Fibroblast of peridontal ligament (primary cell): ENCODE results near the gene PARP1.

ENCODE experiments used
- DNase-seq: peaks from one replicate; pipeline ENCODE4 v3.0.0-alpha.2; 2010; ENCODE audit errors: extremely low read depth

PARP1 gene

DNA sequence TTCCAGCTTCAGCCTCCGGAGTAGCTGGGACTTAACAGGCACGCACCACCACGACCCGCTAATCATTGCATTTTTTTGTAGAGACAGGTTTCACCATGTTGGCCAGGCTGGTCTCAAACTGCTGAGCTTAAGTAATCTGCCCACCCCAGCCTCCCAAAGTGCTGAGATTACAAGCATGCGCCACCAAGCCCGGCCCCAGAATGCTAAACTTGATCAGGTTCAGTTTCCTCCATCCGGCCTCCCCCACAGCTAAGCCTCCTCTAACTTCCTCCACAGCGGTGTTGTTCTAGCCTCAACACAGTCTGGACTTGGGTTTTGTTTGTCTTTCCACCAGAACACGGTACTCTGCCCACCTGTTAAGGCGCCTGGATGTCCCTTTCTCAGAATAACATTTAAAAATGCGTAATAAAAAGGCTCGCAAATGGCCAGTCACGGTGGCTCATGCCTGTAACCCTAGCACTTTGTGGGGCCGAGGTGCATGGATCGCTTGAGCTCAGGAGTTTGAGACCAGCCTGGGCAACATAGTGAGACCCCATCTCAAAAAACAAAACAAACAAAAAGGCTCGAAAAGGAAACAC is 2.4 kb downstream of the PARP1 start:
- no peak for DNase-seq

DNA sequence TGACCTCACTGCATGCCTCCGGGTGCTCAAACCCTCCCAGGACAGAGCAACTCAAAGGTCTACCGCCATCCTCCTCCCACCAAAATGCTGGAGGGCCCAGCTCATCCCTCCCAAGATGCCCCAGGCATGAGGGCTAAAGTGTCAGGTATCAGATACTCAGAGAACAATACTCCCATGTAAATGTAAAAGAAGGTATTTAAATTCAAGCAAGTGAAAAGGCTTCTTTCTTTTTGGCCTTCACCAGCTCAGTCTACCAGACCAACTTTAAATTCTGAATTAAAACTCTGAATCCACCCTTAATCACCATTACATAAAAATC is 3.0 kb downstream of the PARP1 start:
- no peak for DNase-seq

DNA sequence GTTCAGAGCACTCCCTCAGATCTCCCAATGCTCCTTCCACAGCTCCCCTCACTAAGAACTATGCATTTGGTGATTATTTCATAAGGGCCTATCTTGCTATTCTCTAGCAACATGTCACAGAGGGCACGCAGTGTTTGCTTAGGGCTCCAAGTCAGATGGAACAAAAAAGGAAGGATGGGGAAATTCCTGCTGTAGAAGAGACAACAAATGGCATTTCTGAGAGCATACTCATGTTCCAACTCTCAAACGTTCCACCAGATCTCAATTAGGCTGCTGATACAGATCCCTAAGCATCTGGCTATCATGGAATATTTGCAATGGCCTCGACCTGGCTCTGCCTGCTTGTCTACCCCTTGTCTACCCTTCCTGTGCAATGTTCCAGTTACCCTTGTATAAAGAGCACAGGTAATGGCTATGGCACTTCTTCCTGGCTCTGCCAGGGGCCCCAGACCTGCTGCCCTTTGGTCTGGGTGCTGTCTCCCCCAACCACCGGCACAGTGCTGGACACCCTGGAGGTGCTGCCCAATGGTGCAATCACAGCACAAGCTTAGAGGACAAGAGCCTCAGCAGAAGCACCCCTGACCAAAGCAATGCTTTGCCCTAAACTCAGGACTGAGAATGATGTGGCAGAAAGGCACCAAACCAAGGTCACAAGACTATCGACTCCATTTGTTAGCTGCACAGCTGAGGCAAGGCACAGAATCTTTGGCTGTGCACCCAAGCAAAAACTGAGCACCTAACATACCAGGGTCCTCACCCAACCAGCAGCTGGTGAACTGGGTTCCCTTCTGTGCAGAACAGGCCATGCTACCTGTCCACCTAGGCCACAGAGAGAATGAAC is 3.6 kb downstream of the PARP1 start:
- DNase-seq, result peak; percentile 52

DNA sequence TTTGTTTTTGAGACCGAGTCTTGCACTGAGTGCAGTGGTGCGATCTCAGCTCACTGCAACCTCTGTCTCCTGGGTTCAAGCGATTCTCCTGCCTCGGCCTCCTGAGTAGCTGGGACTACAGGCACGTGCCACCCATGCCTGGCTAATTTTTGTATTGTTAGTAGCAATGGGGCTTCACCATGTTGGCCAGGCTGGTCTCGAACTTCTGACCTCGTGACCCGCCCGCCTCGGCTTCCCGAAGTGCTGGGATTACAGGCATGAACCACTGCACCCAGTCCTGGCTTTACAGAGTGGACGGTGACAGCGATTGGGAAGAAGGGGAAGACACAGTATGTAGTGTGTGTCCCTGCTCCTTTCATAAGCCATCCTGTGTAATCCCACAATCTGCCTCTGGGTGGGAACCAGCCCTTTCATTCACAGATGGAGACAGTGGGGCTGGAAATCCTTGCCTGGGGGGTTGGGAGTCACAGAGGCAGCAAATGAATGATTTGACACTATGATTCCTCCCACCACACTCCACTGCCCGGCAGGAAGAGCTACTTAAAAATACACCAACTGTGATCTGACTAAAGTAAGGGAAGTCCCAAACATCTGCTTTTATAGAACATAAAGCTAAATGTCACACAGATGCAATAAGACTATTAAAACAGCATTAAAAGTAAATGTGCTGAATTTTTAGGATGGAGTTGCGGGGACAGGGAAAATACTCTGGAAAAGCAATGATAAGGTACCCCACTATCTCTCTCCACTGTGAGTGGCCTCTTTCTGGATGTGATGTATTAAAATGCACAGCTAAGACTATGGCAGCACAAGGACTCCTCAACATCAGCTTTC is 4.5 kb downstream of the PARP1 start:
- DNase-seq, result peak; percentile 13

DNA sequence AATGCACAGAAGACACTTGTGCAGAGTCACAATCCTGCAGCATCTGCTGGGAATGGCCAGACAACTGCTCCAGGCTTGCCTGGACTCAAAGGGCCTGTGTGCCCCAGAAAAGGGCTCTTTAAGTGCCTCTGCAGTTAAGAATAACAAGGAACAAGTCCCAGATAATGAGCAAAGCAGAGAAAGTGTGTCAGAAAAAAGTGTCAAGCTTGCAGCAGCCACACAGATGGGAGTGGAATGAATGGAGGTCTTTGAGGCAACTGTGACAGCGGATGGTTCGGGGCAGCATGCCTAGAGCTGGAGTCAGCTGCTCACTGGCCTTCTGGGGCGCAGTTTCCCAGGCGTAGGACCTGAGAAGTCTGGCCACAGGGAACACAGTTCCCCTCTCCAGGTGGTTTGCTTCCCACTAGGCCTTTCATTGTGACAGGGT is 5.1 kb downstream of the PARP1 start:
- DNase-seq, result no peak

DNA sequence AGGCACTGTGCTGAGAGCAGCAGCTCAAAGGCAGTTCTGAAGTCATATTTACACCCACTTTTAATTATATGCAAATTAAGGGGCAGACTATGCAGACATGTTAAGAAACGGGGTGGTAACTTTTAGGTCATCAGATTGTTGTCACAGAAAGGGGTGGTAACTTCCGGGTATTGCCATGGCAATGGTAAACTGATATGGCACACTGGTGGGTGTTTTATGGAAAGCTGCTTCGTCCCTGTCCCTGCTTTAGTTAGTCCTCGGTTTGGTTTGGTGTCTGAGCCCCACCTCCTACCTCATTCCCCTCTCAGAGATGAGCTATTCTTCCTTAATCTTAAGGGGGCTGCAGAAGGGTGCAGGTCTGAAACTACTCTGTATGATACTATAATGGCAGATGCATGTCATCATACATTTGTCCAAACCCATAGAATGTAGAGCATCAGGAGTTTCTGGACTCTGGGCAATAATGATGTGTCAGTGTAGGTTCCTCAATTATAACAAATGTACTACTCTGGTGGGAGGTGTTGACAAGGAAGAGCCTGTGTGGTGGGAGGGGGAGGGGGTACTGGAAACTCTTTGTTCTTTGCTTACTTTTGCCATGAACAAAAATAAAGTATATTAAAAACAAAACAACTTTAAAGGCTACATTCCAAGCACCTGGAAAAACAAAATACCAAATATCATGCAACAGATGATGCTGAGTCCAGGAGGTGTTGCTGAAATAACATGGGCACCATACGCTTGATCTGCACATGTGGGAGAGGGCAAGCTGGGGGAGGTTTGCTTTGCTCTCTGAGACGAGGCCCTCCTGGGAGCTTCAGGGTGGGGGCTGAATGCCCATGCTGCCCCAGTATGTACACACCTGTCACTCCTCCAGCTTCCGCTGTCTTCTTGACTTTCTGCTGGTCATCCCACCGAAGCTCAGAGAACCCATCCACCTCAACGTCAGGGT is 6.3 kb downstream of the PARP1 start:
- no peak for DNase-seq

DNA sequence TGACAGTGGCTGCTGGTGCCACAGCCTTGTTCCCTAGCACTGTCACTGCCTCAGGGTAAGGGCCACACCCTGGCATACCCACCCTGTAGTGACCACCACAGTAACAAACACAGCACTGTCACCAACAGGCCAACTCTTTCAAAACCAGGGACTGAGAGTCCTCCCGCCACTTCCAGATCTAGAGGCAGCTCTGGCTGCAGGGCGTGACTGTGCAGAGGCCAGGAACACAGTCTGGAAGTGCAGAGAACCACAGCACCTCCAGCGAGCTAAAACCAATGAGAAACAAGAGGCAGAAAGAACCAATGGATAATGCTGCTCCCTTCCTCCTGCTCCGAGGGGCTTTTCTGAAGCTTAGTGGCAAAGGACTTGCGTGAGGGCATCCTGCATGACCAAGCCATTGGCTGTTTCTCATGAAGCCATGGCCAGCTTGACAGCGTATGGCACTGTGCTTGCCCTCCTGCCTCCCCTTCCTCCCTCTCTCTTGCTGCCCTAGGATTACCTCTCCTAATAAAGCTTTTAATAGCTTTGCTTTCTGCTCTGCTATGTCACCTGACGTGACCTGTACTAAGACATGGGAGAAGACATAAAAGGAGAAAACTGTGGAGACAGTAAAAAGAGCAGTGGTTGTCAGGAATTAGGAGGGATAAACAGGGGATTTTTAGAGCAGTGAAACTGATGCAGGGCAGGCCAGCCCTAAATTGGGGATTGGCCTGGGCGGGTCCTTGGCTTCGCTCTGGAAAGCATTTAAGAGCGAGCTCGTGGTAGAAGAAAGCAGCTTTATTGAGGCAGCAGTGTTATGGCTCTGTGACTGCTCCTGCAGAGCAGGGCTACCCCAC is 7.2 kb downstream of the PARP1 start:
- no peak for DNase-seq

DNA sequence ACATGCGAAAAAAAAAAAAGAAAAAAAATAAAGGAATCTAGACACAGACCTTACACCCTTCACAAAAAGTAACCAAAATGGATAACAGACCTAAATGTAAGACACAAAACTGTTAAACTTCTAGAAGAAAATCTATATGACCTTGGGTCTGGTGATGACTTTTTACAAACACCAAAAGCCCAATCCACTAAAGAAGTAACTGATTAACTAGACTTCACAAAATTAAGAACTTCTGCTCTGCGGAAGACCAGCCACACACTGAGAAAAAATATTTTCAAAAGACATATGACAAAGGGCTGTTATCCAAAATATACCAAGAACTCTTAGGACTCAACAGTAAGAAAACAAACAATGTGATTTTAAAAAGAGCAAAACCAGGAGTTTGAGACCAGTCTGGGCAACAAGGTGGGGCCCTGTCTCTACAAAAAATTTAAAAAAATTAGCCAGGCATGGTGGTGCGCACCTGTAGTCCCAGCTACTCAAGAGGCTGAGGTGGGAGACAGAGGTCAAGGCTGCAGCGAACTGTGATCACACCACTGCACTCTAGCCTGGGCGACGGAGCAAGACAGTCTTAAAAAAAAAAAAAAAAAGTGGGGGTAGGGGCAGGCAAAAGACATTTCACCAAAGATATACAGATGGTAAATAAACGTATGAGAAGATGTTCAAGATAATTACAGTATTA is 9.8 kb downstream of the PARP1 start:
- DNase-seq, result no peak

DNA sequence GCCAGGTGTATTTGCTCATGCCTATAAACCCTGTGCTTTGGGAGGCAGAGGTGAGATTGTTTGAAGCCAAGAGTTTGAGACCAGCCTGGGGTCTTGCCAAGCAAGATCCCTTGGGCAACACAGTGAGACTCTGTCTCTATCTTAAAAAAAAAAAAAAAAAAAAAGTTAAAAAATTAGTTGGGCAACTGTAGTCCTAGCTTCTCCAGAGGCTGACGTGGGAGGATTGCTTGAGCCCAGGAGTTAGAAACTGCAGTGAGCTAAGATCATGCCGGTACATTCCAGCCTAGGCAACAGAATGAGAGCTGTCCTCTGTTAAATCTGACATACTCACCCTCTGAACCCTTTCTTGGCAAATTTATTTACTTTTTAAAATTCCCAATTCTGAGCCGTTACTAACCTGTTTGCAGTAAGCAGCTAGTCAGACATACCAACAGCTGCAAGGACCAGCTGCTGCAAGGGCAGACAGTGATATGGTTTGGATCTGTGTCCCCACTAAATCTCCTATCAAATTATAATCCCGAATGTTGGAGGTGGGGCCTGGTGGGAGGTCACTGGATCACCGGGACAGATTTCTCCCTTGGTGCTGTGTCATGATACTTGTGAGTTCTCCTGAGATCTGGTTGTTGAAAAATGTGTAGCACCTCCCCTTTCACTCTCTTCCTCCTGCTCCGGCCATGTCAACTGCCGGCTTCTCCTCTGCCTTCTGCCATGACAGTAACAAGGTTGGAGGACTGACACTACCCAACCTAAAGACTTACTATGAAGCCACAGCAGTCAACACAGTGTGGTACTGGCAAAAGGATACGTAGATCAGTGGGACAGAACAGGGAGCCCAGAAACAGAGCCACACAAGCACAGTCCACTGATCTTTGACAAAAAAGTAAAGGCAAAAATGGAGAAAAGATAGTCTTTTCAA is 10.6 kb downstream of the PARP1 start:
- no peak for DNase-seq

DNA sequence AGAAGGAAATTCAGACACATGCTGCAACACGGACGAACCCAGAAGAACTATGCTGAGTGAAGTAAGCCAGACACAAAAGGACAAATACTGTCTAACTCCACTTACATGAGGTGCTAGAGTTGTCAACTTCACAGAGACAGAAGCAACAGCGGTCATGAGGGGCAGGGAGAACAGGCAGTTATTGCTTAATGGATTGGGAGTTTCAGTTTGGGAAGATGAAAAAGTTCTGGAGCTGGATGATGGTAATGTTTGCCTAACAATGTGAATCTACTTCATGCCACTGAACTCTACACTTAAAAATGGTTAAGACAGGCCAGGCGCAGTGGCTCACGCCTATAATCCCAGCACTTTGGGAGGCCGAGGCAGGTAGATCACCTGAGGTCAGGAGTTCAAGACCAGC is 12.1 kb downstream of the PARP1 start:
- no peak for DNase-seq

DNA sequence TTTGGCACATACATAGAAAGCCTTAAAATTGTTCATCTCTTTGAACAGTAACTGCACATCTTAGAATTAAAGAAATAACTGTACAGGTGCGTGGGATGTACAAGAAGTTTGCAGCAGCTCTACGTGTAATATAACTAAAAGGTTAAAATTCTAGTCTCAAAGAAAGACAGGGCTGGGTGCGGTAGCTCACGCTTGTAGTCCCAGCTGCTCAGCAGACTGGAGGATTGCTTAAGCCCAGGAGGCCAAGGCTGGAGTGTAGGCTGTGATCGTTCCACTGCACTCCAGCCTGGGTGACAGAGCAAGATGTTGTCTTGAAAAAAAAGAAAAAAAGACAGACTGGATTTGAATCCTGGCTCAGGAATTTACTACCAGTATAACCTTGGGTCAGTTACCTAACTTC is 13.4 kb downstream of the PARP1 start:
- no peak for DNase-seq

DNA sequence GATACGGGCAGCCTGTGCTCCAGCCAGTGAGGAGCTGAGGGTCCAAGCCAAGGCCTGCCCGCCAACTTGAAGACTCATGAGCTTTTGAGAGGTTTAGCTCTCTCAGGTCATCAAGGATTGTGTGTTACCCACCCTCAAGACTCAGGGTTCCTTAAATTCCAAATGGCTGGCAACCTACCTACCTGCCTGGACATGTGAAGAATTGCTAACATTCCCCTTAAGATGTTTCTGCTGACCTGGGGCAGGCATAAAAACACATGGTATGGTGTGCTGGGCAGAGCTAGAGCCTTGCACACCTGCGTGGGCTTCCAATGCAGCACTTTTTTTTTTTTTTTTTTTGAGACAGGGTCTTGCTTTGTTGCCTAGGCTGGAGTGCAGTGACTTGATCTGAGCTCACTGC is 17.2 kb downstream of the PARP1 start:
- DNase-seq, result no peak

DNA sequence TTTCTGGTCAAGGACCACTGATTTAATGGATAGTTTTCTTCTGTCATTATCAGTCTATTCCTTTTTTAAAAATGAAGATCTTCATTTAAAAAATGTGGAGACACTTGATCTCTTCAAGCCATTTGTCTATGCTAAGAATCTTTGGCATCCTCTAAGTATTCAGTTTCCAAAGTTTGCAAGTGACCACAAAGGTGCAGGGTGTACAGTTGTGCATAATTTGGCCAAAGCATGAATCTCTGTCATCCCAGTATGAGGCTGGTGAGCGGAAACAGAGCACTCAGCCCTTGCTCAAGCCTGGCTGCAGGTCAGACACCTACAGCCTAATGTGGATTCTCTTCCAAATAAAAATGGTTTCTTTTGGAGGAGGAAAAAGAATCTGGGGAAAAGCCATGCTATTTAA is 19.8 kb downstream of the PARP1 start:
- no peak for DNase-seq

DNA sequence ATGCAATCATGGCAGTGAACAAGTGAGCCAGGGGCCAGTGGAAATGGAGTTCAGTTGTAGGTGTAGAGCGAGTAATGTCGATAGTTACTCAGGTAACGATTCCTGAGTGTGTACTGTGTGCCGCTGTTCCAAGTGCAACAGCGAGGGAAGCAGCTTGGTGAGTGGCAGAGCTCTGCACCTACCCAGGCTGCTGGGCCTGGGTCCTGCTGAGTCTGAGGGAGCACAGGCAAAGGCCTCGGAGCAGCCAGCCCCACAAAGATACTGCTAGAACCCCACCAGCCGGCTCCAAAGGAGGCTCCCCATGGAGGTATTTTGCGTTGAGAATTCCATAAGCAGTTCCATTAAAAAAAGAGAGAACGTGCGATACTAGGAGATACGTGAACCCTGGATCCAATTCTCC is 23.2 kb downstream of the PARP1 start:
- DNase-seq, result no peak

DNA sequence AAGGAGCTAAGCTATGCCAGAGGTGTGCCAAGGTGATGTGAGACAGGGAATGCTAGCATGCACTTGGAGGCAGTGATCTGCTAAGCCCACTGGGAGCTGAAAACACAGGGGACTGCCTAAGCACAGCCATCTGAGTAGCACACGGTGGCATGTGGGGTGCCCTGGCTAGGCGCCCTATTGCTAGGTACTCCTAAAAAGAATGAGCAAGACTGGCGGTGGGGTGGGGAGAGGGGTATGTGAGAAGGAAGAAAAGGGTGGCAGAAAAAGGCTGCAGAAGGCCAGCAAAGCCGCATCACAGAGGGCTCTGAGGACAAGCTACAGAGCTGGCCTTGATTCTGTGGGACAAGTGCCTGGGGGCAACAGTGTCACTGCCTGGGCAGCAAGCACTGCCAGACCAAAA is 23.9 kb downstream of the PARP1 start:
- DNase-seq, result no peak

DNA sequence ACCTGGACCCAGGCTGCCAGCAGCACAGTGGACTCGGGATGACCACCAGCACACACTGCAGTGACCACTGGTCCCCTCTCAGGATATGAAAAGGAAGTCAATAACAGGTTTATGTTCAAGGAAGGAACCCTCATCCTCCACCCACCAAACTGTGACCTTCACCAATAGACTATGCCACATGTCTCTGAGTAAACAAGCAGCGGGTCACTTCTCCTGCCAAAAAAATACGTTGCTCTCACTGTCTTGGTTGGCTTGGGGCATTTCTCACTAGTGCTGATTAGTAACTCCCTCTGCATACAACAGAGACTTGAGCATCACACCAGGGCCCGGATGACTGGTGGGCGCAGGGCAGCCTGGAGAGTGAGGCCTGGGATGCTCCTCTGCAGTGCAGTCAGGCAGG is 25.9 kb downstream of the PARP1 start:
- no peak for DNase-seq

DNA sequence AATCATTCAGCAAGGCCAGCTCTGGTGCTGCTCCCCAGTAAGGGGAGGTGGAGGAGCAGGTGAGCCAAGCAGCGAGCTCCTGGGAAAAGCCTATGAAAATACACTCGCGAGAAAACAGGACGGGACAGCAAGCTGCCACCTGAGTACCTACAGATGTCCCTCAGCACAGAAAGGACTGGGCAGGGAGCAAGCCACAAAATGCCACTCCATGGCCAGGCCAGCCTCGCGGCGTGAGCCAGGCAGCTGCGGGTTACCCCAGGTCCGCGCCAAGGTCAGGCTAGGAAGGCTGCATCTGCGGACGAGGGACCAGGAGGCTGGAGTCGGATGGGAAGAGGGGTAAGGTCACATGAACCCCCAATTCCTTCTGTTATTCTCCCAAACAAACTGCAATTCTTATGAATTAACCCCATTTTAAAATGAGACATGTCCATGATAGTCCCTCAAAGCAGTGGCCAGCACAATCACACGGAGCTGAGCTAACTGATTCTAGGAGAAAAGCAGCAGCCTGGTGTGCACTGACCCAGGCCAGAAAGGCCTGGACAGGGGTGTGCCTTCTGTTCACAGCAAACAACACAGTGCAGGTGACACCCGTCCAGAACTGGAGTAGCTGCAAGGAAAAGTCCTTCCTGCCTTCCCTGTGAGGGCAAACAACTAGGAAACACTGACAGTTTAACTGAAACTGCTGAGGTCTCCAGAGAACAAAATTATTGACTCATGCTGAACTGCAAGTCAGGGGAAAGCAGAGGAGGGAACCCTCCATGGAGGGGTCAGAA is 26.5 kb downstream of the PARP1 start:
- DNase-seq, result no peak

DNA sequence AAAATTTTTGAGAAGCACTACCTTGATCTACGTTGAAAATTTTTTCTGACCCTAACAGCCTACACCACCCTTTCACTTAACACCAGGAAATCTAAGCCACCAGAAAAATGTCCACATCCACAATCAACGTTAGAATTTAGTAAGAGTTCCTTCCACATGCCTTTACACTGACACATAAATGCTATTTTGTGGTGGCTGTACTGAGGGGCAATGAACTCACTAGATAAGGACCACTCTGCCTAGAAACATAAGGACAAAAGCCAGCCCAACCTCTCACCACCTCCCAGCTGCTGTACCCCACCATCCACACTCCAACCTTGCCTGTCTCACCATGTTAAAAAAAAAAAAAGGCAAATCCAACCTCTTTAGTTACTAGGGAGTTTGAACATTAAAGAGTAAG is 29.8 kb downstream of the PARP1 start:
- DNase-seq, result no peak
